OCI-LY1 (cell line): ENCODE results near the gene FDX2.

Source experiments
- H2AFZ ChIP-seq: fragments of 200-600 bp; sonication (generic), shearing (Covaris generic); 2 replicates; pipeline ENCODE4 v1.6.0; 2014; ENCODE audit warnings: antibody characterized with exemption, mild to moderate bottlenecking, low read length
- H3F3A ChIP-seq: fragments of 200-600 bp; sonication (generic), shearing (Covaris generic); 2 replicates; pipeline ENCODE4 v1.6.0; 2014; ENCODE audit warnings: mild to moderate bottlenecking, antibody characterized with exemption, low read length, moderate library complexity; ENCODE audit not compliant: insufficient read depth
- H3K27ac ChIP-seq: fragments of 200-600 bp; sonication (generic); 2 replicates; pipeline ENCODE4 v1.5.1; 2014; ENCODE audit warnings: low read length, mixed run types, mild to moderate bottlenecking, low read depth; ENCODE audit not compliant: poor library complexity, severe bottlenecking
- H3K27me3 ChIP-seq: fragments of 200-600 bp; sonication (generic); 2 replicates; pipeline ENCODE4 v1.6.0; 2014; ENCODE audit warnings: antibody characterized with exemption, mild to moderate bottlenecking, low read length, moderate library complexity; ENCODE audit not compliant: insufficient read depth
- H3K36me3 ChIP-seq: fragments of 200-600 bp; sonication (generic); 2 replicates; pipeline ENCODE4 v1.6.1; 2014; ENCODE audit warnings: mild to moderate bottlenecking, antibody characterized with exemption, low read length, moderate library complexity, mixed read lengths; ENCODE audit not compliant: insufficient read depth
- H3K4me1 ChIP-seq: fragments of 200-600 bp; sonication (generic); 2 replicates; pipeline ENCODE4 v1.5.1; 2014; ENCODE audit warnings: mild to moderate bottlenecking, low read length, moderate library complexity; ENCODE audit not compliant: insufficient read depth, severe bottlenecking
- H3K4me2 ChIP-seq: fragments of 200-600 bp; sonication (generic), shearing (Covaris generic); 2 replicates; pipeline ENCODE4 v1.6.1; 2014; ENCODE audit warnings: low read length
- H3K4me3 ChIP-seq: fragments of 200-600 bp; sonication (generic); 2 replicates; pipeline ENCODE4 v1.5.1; 2014; ENCODE audit warnings: low read length, low read depth, mild to moderate bottlenecking, mixed read lengths; ENCODE audit not compliant: poor library complexity, severe bottlenecking
- H3K79me2 ChIP-seq: fragments of 200-600 bp; shearing (Covaris generic); 2 replicates; pipeline ENCODE4 v1.6.1; 2016; ENCODE audit warnings: mixed run types, low read length, mixed read lengths; ENCODE audit not compliant: insufficient read depth
- H3K9ac ChIP-seq: fragments of 200-600 bp; sonication (generic), shearing (Covaris generic); 2 replicates; pipeline ENCODE4 v1.6.1; 2014; ENCODE audit warnings: mild to moderate bottlenecking, low read length, mixed read lengths
- H3K9me2 ChIP-seq: fragments of 200-600 bp; sonication (generic), shearing (Covaris generic); 2 replicates; pipeline ENCODE4 v1.6.1; 2014; ENCODE audit warnings: low read depth, mild to moderate bottlenecking, low read length, mixed read lengths
- H3K9me3 ChIP-seq: fragments of 200-600 bp; shearing (Covaris generic); 2 replicates; pipeline ENCODE4 v1.6.1; 2014; ENCODE audit warnings: low read length, mixed read lengths
- H4K20me1 ChIP-seq: fragments of 200-600 bp; sonication (generic), shearing (Covaris generic); 2 replicates; pipeline ENCODE4 v1.6.0; 2016; ENCODE audit warnings: mild to moderate bottlenecking, low read length; ENCODE audit not compliant: insufficient read depth
- EZH2 ChIP-seq: fragments of 200-600 bp; sonication (generic), shearing (Covaris generic); IDR thresholded peaks from 2 replicates; pipeline ENCODE4 v1.8.0; 2017; ENCODE audit warnings: borderline replicate concordance, mixed run types, mild to moderate bottlenecking, antibody characterized with exemption, low read length, moderate library complexity, mixed read lengths
- TF ChIP-seq, protein P1 (sequence below): fragments of 200-600 bp; sonication (generic), shearing (Covaris generic); IDR thresholded peaks from 2 replicates; pipeline ENCODE4 v1.5.1; 2017; ENCODE audit warnings: mild to moderate bottlenecking, antibody characterized with exemption, low read length, moderate library complexity, mixed read lengths

FDX2 gene

GRCh38 chr19:10271543-10272086 lies 44.2 kb downstream of the FDX2 start:
- Histone ChIP-seq H4K20me1 (no peaks in the 10 kb centered on the region), H2AFZ (no peak overlapping the region)

DNA sequence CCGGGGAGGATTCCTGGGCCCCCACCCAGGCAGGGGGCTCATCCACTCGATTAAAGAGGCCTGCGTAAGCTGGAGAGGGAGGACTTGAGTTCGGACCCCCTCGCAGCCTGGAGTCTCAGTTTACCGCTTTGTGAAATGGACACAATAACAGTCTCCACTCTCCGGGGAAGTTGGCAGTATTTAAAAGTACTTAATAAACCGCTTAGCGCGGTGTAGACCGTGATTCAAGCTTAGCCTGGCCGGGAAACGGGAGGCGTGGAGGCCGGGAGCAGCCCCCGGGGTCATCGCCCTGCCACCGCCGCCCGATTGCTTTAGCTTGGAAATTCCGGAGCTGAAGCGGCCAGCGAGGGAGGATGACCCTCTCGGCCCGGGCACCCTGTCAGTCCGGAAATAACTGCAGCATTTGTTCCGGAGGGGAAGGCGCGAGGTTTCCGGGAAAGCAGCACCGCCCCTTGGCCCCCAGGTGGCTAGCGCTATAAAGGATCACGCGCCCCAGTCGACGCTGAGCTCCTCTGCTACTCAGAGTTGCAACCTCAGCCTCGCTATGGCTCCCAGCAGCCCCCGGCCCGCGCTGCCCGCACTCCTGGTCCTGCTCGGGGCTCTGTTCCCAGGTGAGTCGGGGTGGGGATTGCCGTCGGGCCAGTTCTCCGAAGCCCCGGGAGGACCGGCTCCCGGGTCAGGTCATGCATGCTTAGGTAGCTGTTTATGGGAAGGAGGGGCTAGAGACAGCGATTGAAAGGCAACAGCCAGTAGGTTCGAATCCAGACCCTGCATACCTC lies 45.0 kb downstream of the FDX2 start, which contains the start of gene ICAM1:
Gene ICAM1, plus strand, starts transcription at position 505 of the 779 bp plus-strand sequence. Its CDS starts 40 bp downstream, at position 545.
- Histone ChIP-seq H3K4me2 (peak within 1 kb of the TSS; percentile 74), H3K79me2 (no peaks in the 10 kb centered on the region), H3K9ac (peak within 1 kb of the TSS; percentile 40), H4K20me1 (no peaks in the 10 kb centered on the region), H3K36me3 (no peaks in the 10 kb centered on the region), H3F3A (no peaks in the 10 kb centered on the region), H3K27ac (peak within 1 kb of the TSS; percentile 58), H3K9me2 (no peaks in the 10 kb centered on the region), H3K27me3 (no peaks in the 10 kb centered on the region), H3K4me1 (peaks cover 24% of the 10 kb centered on the region), H3K4me3 (peak within 1 kb of the TSS; percentile 58), H2AFZ (no peak within 1 kb of the TSS), H3K9me3 (no peaks in the 10 kb centered on the region)
- TF ChIP-seq EZH2: no peak
- TF ChIP-seq, protein P1, sequence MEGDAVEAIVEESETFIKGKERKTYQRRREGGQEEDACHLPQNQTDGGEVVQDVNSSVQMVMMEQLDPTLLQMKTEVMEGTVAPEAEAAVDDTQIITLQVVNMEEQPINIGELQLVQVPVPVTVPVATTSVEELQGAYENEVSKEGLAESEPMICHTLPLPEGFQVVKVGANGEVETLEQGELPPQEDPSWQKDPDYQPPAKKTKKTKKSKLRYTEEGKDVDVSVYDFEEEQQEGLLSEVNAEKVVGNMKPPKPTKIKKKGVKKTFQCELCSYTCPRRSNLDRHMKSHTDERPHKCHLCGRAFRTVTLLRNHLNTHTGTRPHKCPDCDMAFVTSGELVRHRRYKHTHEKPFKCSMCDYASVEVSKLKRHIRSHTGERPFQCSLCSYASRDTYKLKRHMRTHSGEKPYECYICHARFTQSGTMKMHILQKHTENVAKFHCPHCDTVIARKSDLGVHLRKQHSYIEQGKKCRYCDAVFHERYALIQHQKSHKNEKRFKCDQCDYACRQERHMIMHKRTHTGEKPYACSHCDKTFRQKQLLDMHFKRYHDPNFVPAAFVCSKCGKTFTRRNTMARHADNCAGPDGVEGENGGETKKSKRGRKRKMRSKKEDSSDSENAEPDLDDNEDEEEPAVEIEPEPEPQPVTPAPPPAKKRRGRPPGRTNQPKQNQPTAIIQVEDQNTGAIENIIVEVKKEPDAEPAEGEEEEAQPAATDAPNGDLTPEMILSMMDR: no peak; the same call in 1 of the 2 replicates

More at GRCh38 chr19:10271543-10272086, 44.2 kb downstream of the FDX2 start:
- Histone ChIP-seq H3K4me3 (peak overlapping the region; percentile 58), H3K9me2 (no peaks in the 10 kb centered on the region), H3K4me2 (peak overlapping the region; percentile 74), H3K36me3 (no peaks in the 10 kb centered on the region), H3K79me2 (no peaks in the 10 kb centered on the region), H3K27me3 (no peaks in the 10 kb centered on the region), H3K9ac (peak overlapping the region; percentile 40; the same call in 1 of the 2 replicates), H3K27ac (peak overlapping the region; percentile 58), H3K4me1 (peaks cover 24% of the 10 kb centered on the region), H3K9me3 (no peaks in the 10 kb centered on the region), H3F3A (no peaks in the 10 kb centered on the region)
- TF ChIP-seq, protein P1: no peak
- no peak for TF ChIP-seq EZH2

GRCh38 chr19:10270180-10270615 lies 45.6 kb downstream of the FDX2 start:
- peak overlapping the region; percentile 58 for H3K4me3 ChIP-seq
- no peaks in the 10 kb centered on the region for H3F3A ChIP-seq
- no peak for TF ChIP-seq EZH2
- TF ChIP-seq, protein P1: no peak
- H3K79me2 ChIP-seq: no peaks in the 10 kb centered on the region
- no peaks in the 10 kb centered on the region for H4K20me1 ChIP-seq
- no peaks in the 10 kb centered on the region for H3K27me3 ChIP-seq
- H2AFZ ChIP-seq: no peak overlapping the region
- no peaks in the 10 kb centered on the region for H3K9me2 ChIP-seq
- H3K4me1 ChIP-seq: peaks cover 24% of the 10 kb centered on the region
- H3K9ac ChIP-seq: peak overlapping the region; percentile 40
- H3K27ac ChIP-seq: peak overlapping the region; percentile 58
- H3K36me3 ChIP-seq: no peaks in the 10 kb centered on the region
- H3K9me3 ChIP-seq: no peaks in the 10 kb centered on the region
- H3K4me2 ChIP-seq: peak overlapping the region; percentile 74
